GM18526 (cell line): ENCODE data around the gene KIAA2012.

Experiments used
- POLR2A ChIP-seq: IDR thresholded peaks from 3 replicates; pipeline ENCODE4 v1.6.1; 2011; ENCODE audit not compliant: insufficient read length; ENCODE audit errors: extremely low read depth

The KIAA2012 gene

GRCh38 chr2:202165945-202166344 is 92.9 kb downstream of the KIAA2012 start:
- TF ChIP-seq POLR2A, result no peak

GRCh38 chr2:202169131-202169530 is 96.1 kb downstream of the KIAA2012 start:
- TF ChIP-seq POLR2A, result no peak

GRCh38 chr2:202169832-202170424 is 96.9 kb downstream of the KIAA2012 start:
- no peak for TF ChIP-seq POLR2A

GRCh38 chr2:202171241-202171825 is 98.3 kb downstream of the KIAA2012 start:
- TF ChIP-seq POLR2A, result no peak

- TF ChIP-seq POLR2A, result no peak
These were observed 99.6 kb downstream of the KIAA2012 start for GRCh38 chr2:202172439-202173211.

- no peak for TF ChIP-seq POLR2A
These were observed 105.4 kb downstream of the KIAA2012 start for GRCh38 chr2:202178346-202178958.

- no peak for TF ChIP-seq POLR2A
These were observed 111.5 kb downstream of the KIAA2012 start for GRCh38 chr2:202184557-202184956.

- no peak for TF ChIP-seq POLR2A
These were observed 112.1 kb downstream of the KIAA2012 start for GRCh38 chr2:202185156-202185555.

GRCh38 chr2:202186641-202187202 is 113.7 kb downstream of the KIAA2012 start:
- TF ChIP-seq POLR2A, result no peak

- no peak for TF ChIP-seq POLR2A
These were observed 114.5 kb downstream of the KIAA2012 start for GRCh38 chr2:202187570-202187969.

- TF ChIP-seq POLR2A, result no peak
These were observed 120.2 kb downstream of the KIAA2012 start for GRCh38 chr2:202193305-202193704.

GRCh38 chr2:202193881-202194353 is 120.9 kb downstream of the KIAA2012 start:
- TF ChIP-seq POLR2A, result no peak

- no peak for TF ChIP-seq POLR2A
These were observed 121.4 kb downstream of the KIAA2012 start for GRCh38 chr2:202194418-202194817.

- no peak for TF ChIP-seq POLR2A
These were observed 123.7 kb downstream of the KIAA2012 start for GRCh38 chr2:202196727-202197126.
